SK-N-SH treated with all-trans-retinoic acid at 6 μM for 48 hours (cell line): ENCODE results near the gene PDK4.

Experiments used
- ISL1 ChIP-seq: fragments of 250-450 bp; sonication (Bioruptor Pico); IDR thresholded peaks from 2 replicates; pipeline ENCODE4 v2.1.2; 2022; ENCODE audit warnings: mild to moderate bottlenecking, moderate library complexity
- PPARA ChIP-seq: fragments of 250-450 bp; sonication (Bioruptor Pico); IDR thresholded peaks from 2 replicates; pipeline ENCODE4 v1.5.0; 2020; ENCODE audit warnings: mild to moderate bottlenecking, borderline replicate concordance
- RARB ChIP-seq: fragments of 250-450 bp; sonication (Bioruptor Pico); IDR thresholded peaks from 2 replicates; pipeline ENCODE4 v1.8.0; 2021; ENCODE audit warnings: mild to moderate bottlenecking, moderate library complexity
- SNAI2 ChIP-seq: fragments of 250-450 bp; sonication (Bioruptor Pico); IDR thresholded peaks from 2 replicates; pipeline ENCODE4 v1.5.0; 2020; ENCODE audit warnings: mild to moderate bottlenecking, moderate library complexity
- ZFP30 ChIP-seq: fragments of 450-650 bp; formaldehyde crosslinking; IDR thresholded peaks from 2 replicates; pipeline ENCODE4 v1.5.0; 2022; ENCODE audit warnings: mild to moderate bottlenecking, moderate library complexity
- ZNF565 ChIP-seq: fragments of 450-650 bp; formaldehyde crosslinking; conservative IDR thresholded peaks from 2 replicates; pipeline ENCODE4 v1.5.0; 2020; ENCODE audit warnings: low read depth, mild to moderate bottlenecking, moderate library complexity
- ZNF70 ChIP-seq: fragments of 450-650 bp; formaldehyde crosslinking; IDR thresholded peaks from 2 replicates; pipeline ENCODE4 v1.5.0; 2020; ENCODE audit warnings: mild to moderate bottlenecking, moderate library complexity
- ZNF8 ChIP-seq: fragments of 450-650 bp; formaldehyde crosslinking; IDR thresholded peaks from 2 replicates; pipeline ENCODE4 v1.5.0; 2020; ENCODE audit warnings: mild to moderate bottlenecking, moderate library complexity
- TF ChIP-seq, protein P1 (sequence below): fragments of 250-450 bp; sonication (Bioruptor Pico); IDR thresholded peaks from 2 replicates; pipeline ENCODE4 v1.5.1; 2021; ENCODE audit warnings: mild to moderate bottlenecking, moderate library complexity
- TF ChIP-seq, protein P2 (sequence below): fragments of 250-450 bp; sonication (Bioruptor Pico); IDR thresholded peaks from 2 replicates; pipeline ENCODE4 v1.8.0; 2020; ENCODE audit warnings: mild to moderate bottlenecking, moderate library complexity, borderline replicate concordance
- TF ChIP-seq, protein P3 (sequence below): fragments of 250-450 bp; sonication (Bioruptor Pico); IDR thresholded peaks from 2 replicates; pipeline ENCODE4 v1.5.0; 2020; ENCODE audit warnings: mild to moderate bottlenecking, moderate library complexity

DNA sequence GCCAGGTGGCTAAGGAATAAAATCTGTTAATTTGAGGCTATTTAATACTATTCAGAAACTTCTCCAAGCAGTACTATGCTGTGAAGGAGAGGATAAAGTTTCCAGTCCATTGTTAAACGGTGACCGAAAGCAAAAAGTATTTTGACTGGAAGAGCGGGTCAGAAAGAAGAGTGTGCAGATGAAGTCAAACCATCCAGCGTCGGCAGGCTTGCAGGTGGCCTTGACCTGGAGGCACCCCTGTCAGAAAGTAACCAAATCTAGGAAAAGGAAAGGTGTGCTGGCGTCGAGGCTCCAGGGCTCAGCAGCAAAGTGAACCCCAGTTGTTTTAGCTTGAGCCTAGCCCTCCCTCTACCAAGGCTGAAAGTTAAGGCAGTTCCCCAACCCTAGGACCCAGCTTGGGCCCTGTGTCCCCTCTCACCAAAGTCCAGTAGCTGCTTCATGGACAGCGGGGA lies 544 bp downstream of the PDK4 start:
- TF ChIP-seq, protein P1, sequence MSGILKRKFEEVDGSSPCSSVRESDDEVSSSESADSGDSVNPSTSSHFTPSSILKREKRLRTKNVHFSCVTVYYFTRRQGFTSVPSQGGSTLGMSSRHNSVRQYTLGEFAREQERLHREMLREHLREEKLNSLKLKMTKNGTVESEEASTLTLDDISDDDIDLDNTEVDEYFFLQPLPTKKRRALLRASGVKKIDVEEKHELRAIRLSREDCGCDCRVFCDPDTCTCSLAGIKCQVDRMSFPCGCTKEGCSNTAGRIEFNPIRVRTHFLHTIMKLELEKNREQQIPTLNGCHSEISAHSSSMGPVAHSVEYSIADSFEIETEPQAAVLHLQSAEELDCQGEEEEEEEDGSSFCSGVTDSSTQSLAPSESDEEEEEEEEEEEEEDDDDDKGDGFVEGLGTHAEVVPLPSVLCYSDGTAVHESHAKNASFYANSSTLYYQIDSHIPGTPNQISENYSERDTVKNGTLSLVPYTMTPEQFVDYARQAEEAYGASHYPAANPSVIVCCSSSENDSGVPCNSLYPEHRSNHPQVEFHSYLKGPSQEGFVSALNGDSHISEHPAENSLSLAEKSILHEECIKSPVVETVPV (CRISPR knock-in tag) = no peak
- TF ChIP-seq, protein P2, sequence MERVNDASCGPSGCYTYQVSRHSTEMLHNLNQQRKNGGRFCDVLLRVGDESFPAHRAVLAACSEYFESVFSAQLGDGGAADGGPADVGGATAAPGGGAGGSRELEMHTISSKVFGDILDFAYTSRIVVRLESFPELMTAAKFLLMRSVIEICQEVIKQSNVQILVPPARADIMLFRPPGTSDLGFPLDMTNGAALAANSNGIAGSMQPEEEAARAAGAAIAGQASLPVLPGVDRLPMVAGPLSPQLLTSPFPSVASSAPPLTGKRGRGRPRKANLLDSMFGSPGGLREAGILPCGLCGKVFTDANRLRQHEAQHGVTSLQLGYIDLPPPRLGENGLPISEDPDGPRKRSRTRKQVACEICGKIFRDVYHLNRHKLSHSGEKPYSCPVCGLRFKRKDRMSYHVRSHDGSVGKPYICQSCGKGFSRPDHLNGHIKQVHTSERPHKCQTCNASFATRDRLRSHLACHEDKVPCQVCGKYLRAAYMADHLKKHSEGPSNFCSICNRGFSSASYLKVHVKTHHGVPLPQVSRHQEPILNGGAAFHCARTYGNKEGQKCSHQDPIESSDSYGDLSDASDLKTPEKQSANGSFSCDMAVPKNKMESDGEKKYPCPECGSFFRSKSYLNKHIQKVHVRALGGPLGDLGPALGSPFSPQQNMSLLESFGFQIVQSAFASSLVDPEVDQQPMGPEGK (CRISPR knock-in tag) = no peak
- TF ChIP-seq, protein P3, sequence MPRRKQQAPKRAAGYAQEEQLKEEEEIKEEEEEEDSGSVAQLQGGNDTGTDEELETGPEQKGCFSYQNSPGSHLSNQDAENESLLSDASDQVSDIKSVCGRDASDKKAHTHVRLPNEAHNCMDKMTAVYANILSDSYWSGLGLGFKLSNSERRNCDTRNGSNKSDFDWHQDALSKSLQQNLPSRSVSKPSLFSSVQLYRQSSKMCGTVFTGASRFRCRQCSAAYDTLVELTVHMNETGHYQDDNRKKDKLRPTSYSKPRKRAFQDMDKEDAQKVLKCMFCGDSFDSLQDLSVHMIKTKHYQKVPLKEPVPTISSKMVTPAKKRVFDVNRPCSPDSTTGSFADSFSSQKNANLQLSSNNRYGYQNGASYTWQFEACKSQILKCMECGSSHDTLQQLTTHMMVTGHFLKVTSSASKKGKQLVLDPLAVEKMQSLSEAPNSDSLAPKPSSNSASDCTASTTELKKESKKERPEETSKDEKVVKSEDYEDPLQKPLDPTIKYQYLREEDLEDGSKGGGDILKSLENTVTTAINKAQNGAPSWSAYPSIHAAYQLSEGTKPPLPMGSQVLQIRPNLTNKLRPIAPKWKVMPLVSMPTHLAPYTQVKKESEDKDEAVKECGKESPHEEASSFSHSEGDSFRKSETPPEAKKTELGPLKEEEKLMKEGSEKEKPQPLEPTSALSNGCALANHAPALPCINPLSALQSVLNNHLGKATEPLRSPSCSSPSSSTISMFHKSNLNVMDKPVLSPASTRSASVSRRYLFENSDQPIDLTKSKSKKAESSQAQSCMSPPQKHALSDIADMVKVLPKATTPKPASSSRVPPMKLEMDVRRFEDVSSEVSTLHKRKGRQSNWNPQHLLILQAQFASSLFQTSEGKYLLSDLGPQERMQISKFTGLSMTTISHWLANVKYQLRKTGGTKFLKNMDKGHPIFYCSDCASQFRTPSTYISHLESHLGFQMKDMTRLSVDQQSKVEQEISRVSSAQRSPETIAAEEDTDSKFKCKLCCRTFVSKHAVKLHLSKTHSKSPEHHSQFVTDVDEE = no peak
- TF ChIP-seq ZNF565 (CRISPR knock-in tag) (no peak), ZFP30 (no peak), ZNF8 (CRISPR knock-in tag) (no peak), ISL1 (no peak), ZNF70 (no peak), PPARA (CRISPR knock-in tag) (no peak), RARB (CRISPR knock-in tag) (no peak), SNAI2 (CRISPR knock-in tag) (no peak)
